ENCODE results near the gene MDK. TPM values are rescaled to one million over a fixed set of nuclear protein-coding genes. Genes with fewer than 3 reads are reported as not detected.
A peak's percentile ranks its signal among the peaks of the same experiment; 100 is the strongest.
"Not testable (repeated sequence)": the region's sequence is repeated elsewhere in the genome, so short reads cannot be mapped to it uniquely, and the experiment has no call there.

The MDK gene
- total RNA-seq, 2 donors from 2014 or later = 2.6 to 3.7 TPM

DNA sequence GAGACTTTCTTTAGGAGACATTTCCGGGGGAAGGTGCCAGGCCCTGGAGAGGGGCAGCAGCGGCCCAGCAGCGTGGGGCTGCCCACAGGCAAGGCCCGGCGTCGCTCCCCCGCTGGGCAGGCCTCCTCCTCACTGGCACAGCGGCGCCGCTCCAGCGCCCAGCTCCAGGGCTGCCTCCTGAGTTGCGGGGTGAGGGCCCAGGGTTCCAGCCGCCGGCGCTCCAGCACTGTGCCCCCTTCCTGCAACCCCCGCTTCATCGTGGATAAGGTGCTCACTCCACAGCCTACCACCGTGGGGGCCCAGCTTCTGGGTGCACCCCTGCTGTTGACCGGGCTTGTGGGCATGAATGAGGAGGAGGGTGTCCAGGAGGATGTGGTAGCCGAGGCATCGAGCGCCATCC is 15.2 kb upstream of the MDK start:
- Mint-ChIP-seq H3K4me3 (no peak overlapping the region), H3K27me3 (no peaks in the 10 kb centered on the region), H3K4me1 (peaks cover 27% of the 10 kb centered on the region), H3K36me3 (ENCODE audit: low read depth) (no peaks in the 10 kb centered on the region), H3K27ac (peak overlapping the region; percentile 19)
- ATAC-seq (no peak), DNase-seq (no peak)
- H3K9me3 ChIP-seq (ENCODE audit: control insufficient read depth, low read length, poor library complexity, severe bottlenecking) = no peaks in the 10 kb centered on the region

DNA sequence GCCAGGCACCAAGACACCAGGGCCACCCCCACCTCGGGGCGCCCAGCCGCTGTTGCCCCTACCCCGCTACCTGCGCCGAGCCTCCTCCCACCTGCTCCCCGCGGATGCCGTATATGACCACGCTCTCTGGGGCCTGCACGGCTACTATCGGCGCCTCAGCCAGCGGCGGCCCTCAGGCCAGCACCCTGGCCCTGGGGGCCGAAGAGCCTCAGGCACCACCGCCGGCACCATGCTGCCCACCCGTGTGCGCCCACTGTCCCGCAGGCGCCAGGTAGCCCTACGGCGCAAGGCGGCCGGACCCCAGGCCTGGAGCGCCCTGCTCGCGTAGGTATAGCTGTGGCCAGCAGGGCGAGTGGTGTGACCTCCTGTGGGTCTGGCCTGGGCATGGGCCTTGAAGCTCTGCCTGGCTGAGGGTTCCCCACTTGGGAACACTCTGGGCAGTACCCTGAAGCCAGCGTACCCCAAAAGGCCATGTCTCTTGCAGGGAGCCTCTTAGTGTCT is 14.8 kb upstream of the MDK start:
- no peak for ATAC-seq
- DNase-seq = no peak
- H3K36me3 Mint-ChIP-seq (ENCODE audit: low read depth) = no peaks in the 10 kb centered on the region
- H3K27ac Mint-ChIP-seq = no peak overlapping the region
- no peak overlapping the region for H3K4me3 Mint-ChIP-seq
- H3K4me1 Mint-ChIP-seq = peaks cover 25% of the 10 kb centered on the region
- no peaks in the 10 kb centered on the region for H3K9me3 ChIP-seq (ENCODE audit: control insufficient read depth, low read length, poor library complexity, severe bottlenecking)
- H3K27me3 Mint-ChIP-seq = no peaks in the 10 kb centered on the region

DNA sequence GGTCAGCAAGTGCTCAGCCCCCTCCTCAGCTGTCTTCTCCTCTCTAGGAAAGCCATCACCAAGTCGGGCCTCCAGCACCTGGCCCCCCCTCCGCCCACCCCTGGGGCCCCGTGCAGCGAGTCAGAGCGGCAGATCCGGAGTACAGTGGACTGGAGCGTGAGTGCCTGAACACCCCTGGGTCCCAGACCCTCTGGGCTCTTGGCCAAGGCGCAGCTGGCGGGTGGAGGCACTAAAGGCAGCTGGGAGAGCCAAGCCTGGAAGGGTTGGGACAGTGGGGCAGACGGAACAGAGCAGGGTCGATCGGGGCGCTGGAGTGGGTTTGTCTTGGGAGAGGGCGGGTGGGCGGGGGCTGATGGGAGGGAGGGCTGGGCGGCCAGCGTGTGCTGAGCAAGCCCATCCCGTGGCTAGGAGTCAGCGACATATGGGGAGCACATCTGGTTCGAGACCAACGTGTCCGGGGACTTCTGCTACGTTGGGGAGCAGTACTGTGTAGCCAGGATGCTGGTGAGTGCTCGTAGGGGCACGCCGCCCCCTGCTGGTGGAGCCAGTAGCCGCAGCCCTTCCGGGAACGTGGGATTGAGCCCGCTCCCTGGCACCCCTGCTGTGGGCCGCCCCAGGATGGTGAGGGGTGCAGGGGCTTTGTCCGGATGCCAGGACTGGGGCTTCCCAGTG is 14.1 kb upstream of the MDK start:
- H3K4me1 Mint-ChIP-seq = peaks cover 25% of the 10 kb centered on the region
- H3K9me3 ChIP-seq (ENCODE audit: control insufficient read depth, low read length, poor library complexity, severe bottlenecking) = no peaks in the 10 kb centered on the region
- DNase-seq = peak; percentile 58 to 65 (median 64)
- H3K4me3 Mint-ChIP-seq = peak overlapping the region; percentile 53
- no peaks in the 10 kb centered on the region for H3K27me3 Mint-ChIP-seq
- peak overlapping the region; percentile 67 for H3K27ac Mint-ChIP-seq
- H3K36me3 Mint-ChIP-seq (ENCODE audit: low read depth) = no peaks in the 10 kb centered on the region
- ATAC-seq = peak; percentile 84

DNA sequence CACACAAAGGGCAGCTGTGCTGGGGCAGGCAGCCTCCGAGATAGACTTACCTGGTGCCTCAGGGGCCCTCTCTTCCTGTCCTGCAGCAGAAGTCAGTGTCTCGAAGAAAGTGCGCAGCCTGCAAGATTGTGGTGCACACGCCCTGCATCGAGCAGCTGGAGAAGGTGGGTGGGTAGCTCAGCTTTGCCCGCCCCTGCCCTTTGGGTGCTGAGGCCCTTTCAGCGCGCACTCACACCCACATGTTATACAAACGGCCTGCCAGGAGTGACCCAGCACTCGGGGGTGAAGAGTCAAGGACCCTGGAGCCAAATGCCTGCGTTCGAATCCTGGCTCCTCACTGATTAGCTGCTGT is 13.6 kb upstream of the MDK start:
- ATAC-seq (no peak), DNase-seq (no peak)
- H3K36me3 Mint-ChIP-seq (ENCODE audit: low read depth) = no peaks in the 10 kb centered on the region
- no peaks in the 10 kb centered on the region for H3K27me3 Mint-ChIP-seq
- no peaks in the 10 kb centered on the region for H3K9me3 ChIP-seq (ENCODE audit: control insufficient read depth, low read length, poor library complexity, severe bottlenecking)
- H3K27ac Mint-ChIP-seq = peak overlapping the region; percentile 67
- peaks cover 23% of the 10 kb centered on the region for H3K4me1 Mint-ChIP-seq
- H3K4me3 Mint-ChIP-seq = no peak overlapping the region

DNA sequence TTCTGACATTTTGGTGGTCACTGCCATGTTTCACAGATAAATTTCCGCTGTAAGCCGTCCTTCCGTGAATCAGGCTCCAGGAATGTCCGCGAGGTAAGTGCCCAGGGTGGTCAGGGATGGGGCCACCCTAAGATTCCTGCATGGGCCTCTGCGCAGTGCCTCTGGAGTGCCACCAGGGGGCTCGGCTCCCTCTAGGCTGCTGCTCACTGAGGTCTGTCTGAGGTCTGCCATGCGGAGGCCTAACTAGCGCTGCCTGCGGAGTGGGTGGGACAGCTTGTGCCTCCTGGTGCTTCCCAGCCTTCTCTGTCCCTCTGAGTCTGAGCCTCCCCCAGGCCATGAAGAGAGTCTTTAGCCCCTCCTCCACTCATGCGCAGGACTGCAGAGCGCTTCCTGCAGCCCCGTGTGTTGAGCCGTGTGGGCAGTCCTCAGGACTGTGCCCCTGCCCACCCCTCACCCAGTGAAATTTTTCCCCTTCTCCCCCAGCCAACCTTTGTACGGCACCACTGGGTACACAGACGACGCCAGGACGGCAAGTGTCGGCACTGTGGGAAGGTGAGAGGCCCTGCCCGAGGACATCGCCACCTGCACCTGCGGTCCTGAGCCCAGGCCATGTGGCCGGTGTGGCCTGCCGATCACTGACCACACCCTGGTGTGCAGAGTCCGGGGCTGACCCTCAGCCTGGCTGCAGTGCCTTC is 11.9 kb upstream of the MDK start:
- Mint-ChIP-seq H3K27ac (peak overlapping the region; percentile 11), H3K4me3 (no peak overlapping the region), H3K27me3 (no peaks in the 10 kb centered on the region), H3K4me1 (peaks cover 21% of the 10 kb centered on the region), H3K36me3 (ENCODE audit: low read depth) (no peaks in the 10 kb centered on the region)
- no peaks in the 10 kb centered on the region for H3K9me3 ChIP-seq (ENCODE audit: control insufficient read depth, low read length, poor library complexity, severe bottlenecking)
- ATAC-seq = peak; percentile 77
- DNase-seq = no peak

DNA sequence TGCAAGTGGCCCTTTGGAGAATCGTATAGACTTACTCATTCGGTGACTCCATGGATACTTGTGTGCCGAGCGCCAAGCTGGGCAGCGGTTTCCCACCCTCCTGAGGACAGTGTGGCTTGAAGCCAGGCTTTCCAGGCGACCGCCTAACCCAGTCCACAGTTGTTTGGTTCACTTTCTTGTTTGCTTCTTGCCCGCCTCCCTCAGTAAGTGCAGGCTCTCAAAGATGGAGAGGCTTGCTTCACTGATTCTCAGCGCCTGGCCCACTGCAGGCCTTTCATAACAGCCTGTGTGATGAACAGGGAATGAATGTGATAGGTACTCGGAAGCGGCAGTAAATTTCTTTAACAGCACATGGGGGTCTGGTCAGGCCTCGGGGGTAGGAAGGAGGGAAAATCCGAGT is 11.2 kb upstream of the MDK start:
- H3K4me3 Mint-ChIP-seq = no peak overlapping the region
- peaks cover 16% of the 10 kb centered on the region for H3K4me1 Mint-ChIP-seq
- H3K9me3 ChIP-seq (ENCODE audit: control insufficient read depth, low read length, poor library complexity, severe bottlenecking) = no peaks in the 10 kb centered on the region
- no peaks in the 10 kb centered on the region for H3K27me3 Mint-ChIP-seq
- DNase-seq (no peak), ATAC-seq (no peak)
- H3K27ac Mint-ChIP-seq = no peak overlapping the region
- peaks cover 2% of the 10 kb centered on the region for H3K36me3 Mint-ChIP-seq (ENCODE audit: low read depth)

DNA sequence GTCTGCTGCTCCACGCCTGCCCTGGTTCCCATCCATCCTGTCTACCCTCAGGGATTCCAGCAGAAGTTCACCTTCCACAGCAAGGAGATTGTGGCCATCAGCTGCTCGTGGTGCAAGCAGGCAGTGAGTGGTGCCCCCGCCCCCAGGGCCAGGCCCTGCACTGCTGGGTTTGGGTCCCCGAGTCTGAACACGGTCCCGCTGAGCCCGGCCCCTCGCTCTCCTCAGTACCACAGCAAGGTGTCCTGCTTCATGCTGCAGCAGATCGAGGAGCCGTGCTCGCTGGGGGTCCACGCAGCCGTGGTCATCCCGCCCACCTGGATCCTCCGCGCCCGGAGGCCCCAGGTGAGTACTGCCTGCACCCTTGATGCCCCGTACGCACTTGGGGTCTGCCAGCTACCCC is 10.2 kb upstream of the MDK start:
- not testable (repeated sequence) for H3K27me3 Mint-ChIP-seq; DNase-seq; H3K9me3 ChIP-seq (ENCODE audit: control insufficient read depth, low read length, poor library complexity, severe bottlenecking); H3K27ac Mint-ChIP-seq; H3K4me3 Mint-ChIP-seq; ATAC-seq; H3K36me3 Mint-ChIP-seq (ENCODE audit: low read depth)
- peaks cover 16% of the 10 kb centered on the region for H3K4me1 Mint-ChIP-seq

DNA sequence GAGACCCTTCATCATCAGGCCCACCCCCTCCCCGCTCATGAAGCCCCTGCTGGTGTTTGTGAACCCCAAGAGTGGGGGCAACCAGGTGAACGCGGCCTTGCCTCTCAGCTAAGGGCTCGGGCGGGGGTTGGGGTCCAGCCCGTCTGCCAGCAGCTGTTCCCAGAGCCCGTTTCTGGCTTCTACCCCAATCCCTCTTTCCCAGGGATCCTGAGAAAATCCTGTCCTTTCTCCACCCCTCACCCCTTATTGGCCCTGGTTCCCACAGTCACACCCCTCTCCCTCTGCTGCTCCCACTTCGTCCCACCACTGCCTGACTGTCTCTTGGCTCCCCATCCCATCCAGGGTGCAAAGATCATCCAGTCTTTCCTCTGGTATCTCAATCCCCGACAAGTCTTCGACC is 9.4 kb upstream of the MDK start:
- peaks cover 2% of the 10 kb centered on the region for H3K36me3 Mint-ChIP-seq (ENCODE audit: low read depth)
- H3K4me1 Mint-ChIP-seq = peaks cover 16% of the 10 kb centered on the region
- no peaks in the 10 kb centered on the region for H3K27me3 Mint-ChIP-seq
- H3K9me3 ChIP-seq (ENCODE audit: control insufficient read depth, low read length, poor library complexity, severe bottlenecking) = no peaks in the 10 kb centered on the region
- H3K4me3 Mint-ChIP-seq = no peak overlapping the region
- DNase-seq = no peak
- no peak overlapping the region for H3K27ac Mint-ChIP-seq
- no peak for ATAC-seq

DNA sequence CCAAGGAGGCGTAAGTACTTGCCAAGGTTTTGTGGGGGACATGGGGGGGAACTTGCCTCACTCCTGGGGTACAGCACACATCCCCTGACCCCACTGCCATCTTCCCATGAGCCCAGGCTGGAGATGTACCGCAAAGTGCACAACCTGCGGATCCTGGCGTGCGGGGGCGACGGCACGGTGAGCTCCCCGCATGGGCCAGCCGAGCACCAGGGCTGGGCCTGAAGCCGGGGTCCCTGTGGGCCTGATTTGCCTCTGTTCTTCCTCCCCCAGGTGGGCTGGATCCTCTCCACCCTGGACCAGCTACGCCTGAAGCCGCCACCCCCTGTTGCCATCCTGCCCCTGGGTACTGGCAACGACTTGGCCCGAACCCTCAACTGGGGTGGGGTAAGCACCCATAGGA is 9.0 kb upstream of the MDK start:
- H3K4me3 Mint-ChIP-seq; H3K27me3 Mint-ChIP-seq; DNase-seq; H3K27ac Mint-ChIP-seq; H3K9me3 ChIP-seq (ENCODE audit: control insufficient read depth, low read length, poor library complexity, severe bottlenecking); ATAC-seq; H3K36me3 Mint-ChIP-seq (ENCODE audit: low read depth): not testable (repeated sequence)
- peaks cover 12% of the 10 kb centered on the region for H3K4me1 Mint-ChIP-seq

DNA sequence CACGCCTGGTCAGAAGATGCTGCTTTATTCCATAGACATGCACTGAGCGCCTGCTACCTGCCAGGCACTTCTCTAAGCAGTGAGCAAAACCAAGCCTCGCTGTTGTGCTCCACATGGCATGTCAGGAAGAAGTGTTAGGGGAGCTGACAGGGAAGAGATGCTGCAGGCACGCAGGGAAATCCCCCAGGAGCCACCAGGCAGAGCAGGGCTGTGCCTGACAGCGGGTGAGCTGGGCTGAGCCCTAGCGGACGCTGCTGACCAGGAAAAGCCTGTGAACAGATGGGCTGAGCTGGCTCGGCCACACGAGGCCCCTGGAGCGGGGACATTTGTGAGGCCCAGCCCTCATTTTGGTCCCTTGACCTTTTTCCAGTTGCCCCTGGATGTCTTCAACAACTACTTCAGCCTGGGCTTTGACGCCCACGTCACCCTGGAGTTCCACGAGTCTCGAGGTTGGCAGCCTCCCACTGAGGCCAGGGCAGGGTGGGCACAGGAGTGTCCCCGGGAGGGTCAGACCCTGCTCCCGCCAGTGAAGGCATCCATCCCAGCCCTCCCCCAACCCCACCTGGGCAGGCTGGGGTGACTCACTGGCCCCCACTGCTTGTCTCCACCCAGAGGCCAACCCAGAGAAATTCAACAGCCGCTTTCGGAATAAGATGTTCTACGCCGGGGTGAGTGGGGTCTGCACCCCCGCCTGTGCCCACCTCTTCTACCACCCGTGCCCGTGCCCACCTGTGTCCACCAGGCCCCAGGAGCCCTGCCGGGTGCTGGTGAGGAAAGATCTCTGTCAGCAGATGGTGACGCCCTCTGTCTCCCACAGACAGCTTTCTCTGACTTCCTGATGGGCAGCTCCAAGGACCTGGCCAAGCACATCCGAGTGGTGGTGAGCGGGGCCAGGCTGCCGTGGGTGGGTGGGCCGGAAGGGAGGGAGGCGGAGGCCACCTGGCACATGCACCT is 7.4 kb upstream of the MDK start:
- DNase-seq = no peak
- Mint-ChIP-seq H3K4me3 (no peak overlapping the region), H3K27ac (no peak overlapping the region), H3K27me3 (no peaks in the 10 kb centered on the region), H3K36me3 (ENCODE audit: low read depth) (peaks cover 9% of the 10 kb centered on the region), H3K4me1 (peaks cover 7% of the 10 kb centered on the region)
- no peak for ATAC-seq
- no peaks in the 10 kb centered on the region for H3K9me3 ChIP-seq (ENCODE audit: control insufficient read depth, low read length, poor library complexity, severe bottlenecking)

DNA sequence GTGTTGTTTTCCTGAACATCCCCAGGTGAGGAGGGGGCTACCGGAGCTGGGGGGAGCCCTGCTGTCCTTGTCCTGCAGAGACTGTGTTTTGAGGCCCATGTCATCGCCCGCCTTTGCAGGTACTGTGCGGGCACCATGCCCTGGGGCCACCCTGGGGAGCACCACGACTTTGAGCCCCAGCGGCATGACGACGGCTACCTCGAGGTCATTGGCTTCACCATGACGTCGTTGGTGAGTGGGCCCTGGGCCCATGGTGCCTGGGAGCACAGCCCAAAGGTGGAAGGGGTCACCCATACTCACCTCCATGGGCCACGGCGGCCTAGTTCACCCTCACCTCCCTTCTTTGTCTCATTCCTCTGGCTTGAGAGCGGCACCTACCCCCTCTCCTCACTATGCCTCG is 6.7 kb upstream of the MDK start:
- no peaks in the 10 kb centered on the region for H3K27me3 Mint-ChIP-seq
- H3K36me3 Mint-ChIP-seq (ENCODE audit: low read depth) = peaks cover 9% of the 10 kb centered on the region
- no peak overlapping the region for H3K27ac Mint-ChIP-seq
- H3K4me3 Mint-ChIP-seq = no peak overlapping the region
- H3K4me1 Mint-ChIP-seq = peaks cover 4% of the 10 kb centered on the region
- no peaks in the 10 kb centered on the region for H3K9me3 ChIP-seq (ENCODE audit: control insufficient read depth, low read length, poor library complexity, severe bottlenecking)
- ATAC-seq (no peak), DNase-seq (no peak)

DNA sequence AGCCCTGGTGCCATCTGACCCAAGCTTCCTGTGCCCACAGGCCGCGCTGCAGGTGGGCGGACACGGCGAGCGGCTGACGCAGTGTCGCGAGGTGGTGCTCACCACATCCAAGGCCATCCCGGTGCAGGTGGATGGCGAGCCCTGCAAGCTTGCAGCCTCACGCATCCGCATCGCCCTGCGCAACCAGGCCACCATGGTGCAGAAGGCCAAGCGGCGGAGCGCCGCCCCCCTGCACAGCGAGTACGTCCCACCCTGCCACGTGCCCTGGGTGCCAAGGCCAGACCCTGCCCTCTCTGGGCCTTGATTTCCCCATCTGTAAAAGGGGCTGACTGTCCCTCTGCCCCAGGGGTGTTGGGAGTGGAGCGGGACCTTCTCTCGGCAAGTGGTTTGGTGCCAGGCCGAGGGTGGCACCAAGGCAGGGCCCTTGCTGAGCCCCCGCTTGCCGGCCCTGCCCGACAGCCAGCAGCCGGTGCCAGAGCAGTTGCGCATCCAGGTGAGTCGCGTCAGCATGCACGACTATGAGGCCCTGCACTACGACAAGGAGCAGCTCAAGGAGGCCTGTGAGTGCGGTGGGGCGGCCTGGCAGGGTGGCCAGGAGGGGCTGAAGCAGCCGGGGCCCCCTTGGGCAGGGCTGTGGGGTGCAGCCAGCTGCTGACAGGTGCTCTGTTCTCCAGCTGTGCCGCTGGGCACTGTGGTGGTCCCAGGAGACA is 5.9 kb upstream of the MDK start:
- no peaks in the 10 kb centered on the region for H3K9me3 ChIP-seq (ENCODE audit: control insufficient read depth, low read length, poor library complexity, severe bottlenecking)
- Mint-ChIP-seq H3K27me3 (no peaks in the 10 kb centered on the region), H3K4me1 (peaks cover 7% of the 10 kb centered on the region), H3K36me3 (ENCODE audit: low read depth) (peaks cover 9% of the 10 kb centered on the region), H3K27ac (no peak overlapping the region), H3K4me3 (no peak overlapping the region)
- no peak for DNase-seq
- ATAC-seq = no peak
